GM18505 (cell line): ENCODE results near the gene ABCA9.

ENCODE experiments used
- ATAC-seq: cut with Tn5 transposase; IDR thresholded peaks from one replicate; pipeline ENCODE4 v1.9.1; 2021; ENCODE audit not compliant: unreplicated experiment
- POLR2A ChIP-seq: IDR thresholded peaks from 4 replicates; pipeline ENCODE4 v1.6.1; 2011; ENCODE audit warnings: borderline replicate concordance; ENCODE audit not compliant: insufficient read depth, insufficient read length; ENCODE audit errors: extremely low read depth

Gene ABCA9

GRCh38 chr17:69060822-69061221 is at the start of gene ABCA9:
ABCA9 (minus strand) TSS chr17:69060927; CDS start chr17:69051126, 9,801 bp downstream.
- TF ChIP-seq POLR2A = no peak
- no peak for ATAC-seq

- TF ChIP-seq POLR2A = no peak
- no peak for ATAC-seq
Measured at GRCh38 chr17:69105907-69106730, 45.4 kb upstream of the ABCA9 start.

GRCh38 chr17:69103557-69104233 is 43.0 kb upstream of the ABCA9 start:
- TF ChIP-seq POLR2A = no peak
- no peak for ATAC-seq

GRCh38 chr17:69098625-69099024 is 37.9 kb upstream of the ABCA9 start:
- TF ChIP-seq POLR2A = no peak
- ATAC-seq = no peak

- TF ChIP-seq POLR2A = no peak
- ATAC-seq = no peak
Measured at GRCh38 chr17:69096541-69096940, 35.8 kb upstream of the ABCA9 start.

- no peak for TF ChIP-seq POLR2A
- ATAC-seq = no peak
Measured at GRCh38 chr17:69093995-69094394, 33.3 kb upstream of the ABCA9 start.

GRCh38 chr17:69093279-69093789 is 32.6 kb upstream of the ABCA9 start:
- ATAC-seq = no peak

GRCh38 chr17:69090365-69090764 is 29.6 kb upstream of the ABCA9 start:
- no peak for TF ChIP-seq POLR2A
- ATAC-seq = no peak

More at GRCh38 chr17:69093279-69093789, 32.6 kb upstream of the ABCA9 start:
- TF ChIP-seq POLR2A = no peak

- no peak for ATAC-seq
- no peak for TF ChIP-seq POLR2A
Measured at GRCh38 chr17:69088643-69089200, 28.0 kb upstream of the ABCA9 start.

- no peak for TF ChIP-seq POLR2A
- no peak for ATAC-seq
Measured at GRCh38 chr17:69086641-69087040, 25.9 kb upstream of the ABCA9 start.

GRCh38 chr17:69084911-69085310 is 24.2 kb upstream of the ABCA9 start:
- no peak for ATAC-seq
- no peak for TF ChIP-seq POLR2A

GRCh38 chr17:69082696-69083095 is 22.0 kb upstream of the ABCA9 start:
- no peak for ATAC-seq
- TF ChIP-seq POLR2A = no peak

GRCh38 chr17:69078864-69079263 is 18.1 kb upstream of the ABCA9 start:
- TF ChIP-seq POLR2A = no peak
- no peak for ATAC-seq
